SK-N-SH treated with all-trans-retinoic acid at 6 μM for 48 hours (cell line): ENCODE measurements around the gene MAP1S.

Experiments used
- ATAC-seq: fragments of 200-7000 bp; cut with Tn5 transposase; 3 replicates; pipeline ENCODE4 v1.9.1; 2020; ENCODE audit warnings: mild to moderate bottlenecking, moderate library complexity
- ARNTL ChIP-seq: fragments of 450-650 bp; formaldehyde crosslinking; IDR thresholded peaks from 2 replicates; pipeline ENCODE4 v1.5.0; 2020; ENCODE audit warnings: low read depth, mild to moderate bottlenecking, moderate library complexity, borderline replicate concordance
- BACH2 ChIP-seq: fragments of 250-450 bp; sonication (Bioruptor Pico); IDR thresholded peaks from 2 replicates; pipeline ENCODE4 v1.9.0; 2021; ENCODE audit warnings: mild to moderate bottlenecking, borderline replicate concordance
- CREB5 ChIP-seq: fragments of 250-450 bp; sonication (Bioruptor Pico); IDR thresholded peaks from 2 replicates; pipeline ENCODE4 v1.5.1; 2020; ENCODE audit warnings: low read depth, mild to moderate bottlenecking, moderate library complexity
- CSDC2 ChIP-seq: fragments of 250-450 bp; sonication (Bioruptor Pico); IDR thresholded peaks from 2 replicates; pipeline ENCODE4 v1.5.0; 2020; ENCODE audit warnings: mild to moderate bottlenecking, moderate library complexity
- ESRRG ChIP-seq: fragments of 250-450 bp; sonication (Bioruptor Pico); IDR thresholded peaks from 2 replicates; pipeline ENCODE4 v1.6.1; 2021; ENCODE audit warnings: mild to moderate bottlenecking
- GLIS3 ChIP-seq: fragments of 250-450 bp; sonication (Bioruptor Pico); IDR thresholded peaks from 2 replicates; pipeline ENCODE4 v1.5.0; 2020; ENCODE audit warnings: mild to moderate bottlenecking, moderate library complexity
- ISL1 ChIP-seq: fragments of 250-450 bp; sonication (Bioruptor Pico); IDR thresholded peaks from 2 replicates; pipeline ENCODE4 v2.1.2; 2022; ENCODE audit warnings: mild to moderate bottlenecking, moderate library complexity
- OSR1 ChIP-seq: fragments of 250-450 bp; sonication (Bioruptor Pico); IDR thresholded peaks from 2 replicates; pipeline ENCODE4 v1.8.0; 2022; ENCODE audit warnings: moderate library complexity, mild to moderate bottlenecking, inconsistent platforms
- PATZ1 ChIP-seq: fragments of 250-450 bp; sonication (Bioruptor Pico); IDR thresholded peaks from 2 replicates; pipeline ENCODE4 v1.8.0; 2020; ENCODE audit warnings: mild to moderate bottlenecking, moderate library complexity, borderline replicate concordance
- PPARA ChIP-seq: fragments of 250-450 bp; sonication (Bioruptor Pico); IDR thresholded peaks from 2 replicates; pipeline ENCODE4 v1.5.0; 2020; ENCODE audit warnings: mild to moderate bottlenecking, borderline replicate concordance
- RARB ChIP-seq: fragments of 250-450 bp; sonication (Bioruptor Pico); IDR thresholded peaks from 2 replicates; pipeline ENCODE4 v1.8.0; 2021; ENCODE audit warnings: mild to moderate bottlenecking, moderate library complexity
- SNAI2 ChIP-seq: fragments of 250-450 bp; sonication (Bioruptor Pico); IDR thresholded peaks from 2 replicates; pipeline ENCODE4 v1.5.0; 2020; ENCODE audit warnings: mild to moderate bottlenecking, moderate library complexity
- TSHZ2 ChIP-seq: fragments of 250-450 bp; sonication (Bioruptor Pico); IDR thresholded peaks from 2 replicates; pipeline ENCODE4 v1.5.0; 2020; ENCODE audit warnings: mild to moderate bottlenecking, moderate library complexity
- ZC3H10 ChIP-seq: fragments of 250-450 bp; sonication (Bioruptor Pico); IDR thresholded peaks from 2 replicates; pipeline ENCODE4 v1.5.1; 2021; ENCODE audit warnings: mild to moderate bottlenecking, moderate library complexity
- ZFP3 ChIP-seq: fragments of 250-450 bp; sonication (Bioruptor Pico); IDR thresholded peaks from 2 replicates; pipeline ENCODE4 v1.5.0; 2020; ENCODE audit warnings: mild to moderate bottlenecking, moderate library complexity
- ZFP30 ChIP-seq: fragments of 450-650 bp; formaldehyde crosslinking; IDR thresholded peaks from 2 replicates; pipeline ENCODE4 v1.5.0; 2022; ENCODE audit warnings: mild to moderate bottlenecking, moderate library complexity
- ZNF565 ChIP-seq: fragments of 450-650 bp; formaldehyde crosslinking; conservative IDR thresholded peaks from 2 replicates; pipeline ENCODE4 v1.5.0; 2020; ENCODE audit warnings: low read depth, mild to moderate bottlenecking, moderate library complexity
- ZNF8 ChIP-seq: fragments of 450-650 bp; formaldehyde crosslinking; IDR thresholded peaks from 2 replicates; pipeline ENCODE4 v1.5.0; 2020; ENCODE audit warnings: mild to moderate bottlenecking, moderate library complexity
- TF ChIP-seq, protein P1 (sequence below): fragments of 250-450 bp; sonication (Bioruptor Pico); IDR thresholded peaks from 2 replicates; pipeline ENCODE4 v1.5.1; 2021; ENCODE audit warnings: mild to moderate bottlenecking, moderate library complexity
- TF ChIP-seq, protein P2 (sequence below): fragments of 250-450 bp; sonication (Bioruptor Pico); IDR thresholded peaks from 2 replicates; pipeline ENCODE4 v1.8.0; 2021; ENCODE audit warnings: low read depth, mild to moderate bottlenecking, moderate library complexity, borderline replicate concordance

Gene MAP1S

DNA sequence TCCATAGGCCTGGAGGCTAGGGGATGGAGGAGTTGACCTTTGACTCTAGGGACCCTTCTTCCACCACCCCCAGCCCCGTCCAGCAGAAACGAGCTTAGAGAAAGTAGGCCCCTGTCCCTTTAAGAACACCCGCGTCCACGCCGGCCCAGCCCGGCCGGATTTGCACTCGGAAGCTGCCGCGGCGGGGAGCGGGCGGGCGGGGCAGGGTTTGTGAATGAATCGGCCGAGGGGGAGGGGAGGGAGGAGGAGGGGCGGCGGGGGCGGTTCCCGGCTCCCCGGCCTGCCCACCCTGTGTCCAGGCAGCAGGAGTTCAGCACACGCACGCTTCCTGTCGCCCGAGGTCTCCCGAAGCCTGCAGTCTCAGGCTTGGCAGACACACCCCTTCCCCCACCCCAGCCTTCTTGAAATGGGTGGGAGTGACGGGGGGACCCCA lies 32.7 kb upstream of the MAP1S start (continued):
- TF ChIP-seq CSDC2 (CRISPR knock-in tag) (no peak), ZC3H10 (CRISPR knock-in tag) (no peak)

DNA sequence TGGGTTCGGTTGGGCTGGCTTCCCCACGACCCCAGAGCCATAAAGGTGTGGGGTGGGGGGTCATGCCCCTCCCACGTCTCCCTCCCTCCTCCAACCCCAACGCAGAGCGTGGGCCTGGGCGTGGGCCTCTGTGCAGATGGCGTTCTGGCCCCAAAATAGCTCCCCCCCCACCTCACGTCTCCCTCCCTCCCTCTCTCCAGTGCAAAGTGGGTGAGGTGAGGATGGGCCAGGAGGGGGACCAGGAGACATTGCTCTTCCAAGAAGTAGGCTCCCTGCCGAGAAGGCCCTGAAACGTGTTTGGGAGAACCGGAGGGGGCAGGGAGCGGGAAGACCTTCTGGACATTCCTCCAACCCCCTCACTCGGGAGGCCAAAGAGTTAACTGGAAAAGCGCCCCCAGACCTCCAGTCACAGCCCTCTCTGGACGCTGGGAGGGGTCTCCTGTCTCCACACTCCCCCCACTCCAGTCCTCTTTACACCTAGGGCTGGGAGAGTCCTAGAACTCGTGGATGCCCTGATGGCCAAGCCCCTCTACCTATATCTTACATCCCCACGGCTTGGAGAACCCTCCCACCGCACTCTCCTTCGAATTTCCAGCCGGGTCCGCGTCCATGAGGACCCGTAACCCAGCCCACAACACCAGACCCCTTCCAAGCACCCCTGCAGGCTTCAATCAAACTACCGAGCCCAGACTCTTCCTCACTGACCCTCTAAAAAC lies 32.0 kb upstream of the MAP1S start:
- TF ChIP-seq, protein P1, sequence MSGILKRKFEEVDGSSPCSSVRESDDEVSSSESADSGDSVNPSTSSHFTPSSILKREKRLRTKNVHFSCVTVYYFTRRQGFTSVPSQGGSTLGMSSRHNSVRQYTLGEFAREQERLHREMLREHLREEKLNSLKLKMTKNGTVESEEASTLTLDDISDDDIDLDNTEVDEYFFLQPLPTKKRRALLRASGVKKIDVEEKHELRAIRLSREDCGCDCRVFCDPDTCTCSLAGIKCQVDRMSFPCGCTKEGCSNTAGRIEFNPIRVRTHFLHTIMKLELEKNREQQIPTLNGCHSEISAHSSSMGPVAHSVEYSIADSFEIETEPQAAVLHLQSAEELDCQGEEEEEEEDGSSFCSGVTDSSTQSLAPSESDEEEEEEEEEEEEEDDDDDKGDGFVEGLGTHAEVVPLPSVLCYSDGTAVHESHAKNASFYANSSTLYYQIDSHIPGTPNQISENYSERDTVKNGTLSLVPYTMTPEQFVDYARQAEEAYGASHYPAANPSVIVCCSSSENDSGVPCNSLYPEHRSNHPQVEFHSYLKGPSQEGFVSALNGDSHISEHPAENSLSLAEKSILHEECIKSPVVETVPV (CRISPR knock-in tag) = no peak
- no peak for TF ChIP-seq ZNF8 (CRISPR knock-in tag)
- no peak for TF ChIP-seq ISL1 (CRISPR knock-in tag)
- no peak for TF ChIP-seq SNAI2 (CRISPR knock-in tag)
- TF ChIP-seq ESRRG (CRISPR knock-in tag) = no peak
- ATAC-seq = no peak

GRCh38 chr19:17687857-17688784 lies 31.2 kb upstream of the MAP1S start, which contains the start of gene UNC13A:
TSS of gene UNC13A (minus strand) at chr19:17688354. CDS start at chr19:17688199, 155 bp downstream.
- ATAC-seq = peak; percentile 94
- TF ChIP-seq GLIS3 (CRISPR knock-in tag) = no peak
- no peak for TF ChIP-seq PATZ1 (CRISPR knock-in tag)
- 0 out of 2 replicates have a peak, but pooled peaks have one; percentile 36 for TF ChIP-seq ZFP3
- TF ChIP-seq BACH2 (CRISPR knock-in tag) = no peak
- TF ChIP-seq OSR1 (CRISPR knock-in tag) = no peak

GRCh38 chr19:17688853-17689595 lies 30.3 kb upstream of the MAP1S start:
- TF ChIP-seq GLIS3 (CRISPR knock-in tag) = no peak
- TF ChIP-seq ZFP3 = peak; percentile 68; the same call in 1 of the 2 replicates
- no peak for TF ChIP-seq OSR1 (CRISPR knock-in tag)
- no peak for TF ChIP-seq CREB5 (CRISPR knock-in tag)
- ATAC-seq = no peak; the same call in 2 of the 3 replicates

GRCh38 chr19:17692566-17692965 lies 26.7 kb upstream of the MAP1S start:
- no peak for TF ChIP-seq PPARA (CRISPR knock-in tag)
- TF ChIP-seq ZNF565 = no peak
- TF ChIP-seq ZFP3 = no peak
- TF ChIP-seq, all 23 proteins: peak for 0
- ATAC-seq = no peak

- TF ChIP-seq ZNF8 (CRISPR knock-in tag) (no peak), GLIS3 (CRISPR knock-in tag) (no peak), PPARA (CRISPR knock-in tag) (no peak), ESRRG (CRISPR knock-in tag) (no peak), ZNF565 (no peak), ZC3H10 (CRISPR knock-in tag) (no peak), CSDC2 (CRISPR knock-in tag) (no peak), ZFP30 (CRISPR knock-in tag) (no peak), BACH2 (CRISPR knock-in tag) (no peak), TSHZ2 (CRISPR knock-in tag) (no peak), RARB (no peak), OSR1 (CRISPR knock-in tag) (no peak), ARNTL (no peak)
- TF ChIP-seq, protein P2, sequence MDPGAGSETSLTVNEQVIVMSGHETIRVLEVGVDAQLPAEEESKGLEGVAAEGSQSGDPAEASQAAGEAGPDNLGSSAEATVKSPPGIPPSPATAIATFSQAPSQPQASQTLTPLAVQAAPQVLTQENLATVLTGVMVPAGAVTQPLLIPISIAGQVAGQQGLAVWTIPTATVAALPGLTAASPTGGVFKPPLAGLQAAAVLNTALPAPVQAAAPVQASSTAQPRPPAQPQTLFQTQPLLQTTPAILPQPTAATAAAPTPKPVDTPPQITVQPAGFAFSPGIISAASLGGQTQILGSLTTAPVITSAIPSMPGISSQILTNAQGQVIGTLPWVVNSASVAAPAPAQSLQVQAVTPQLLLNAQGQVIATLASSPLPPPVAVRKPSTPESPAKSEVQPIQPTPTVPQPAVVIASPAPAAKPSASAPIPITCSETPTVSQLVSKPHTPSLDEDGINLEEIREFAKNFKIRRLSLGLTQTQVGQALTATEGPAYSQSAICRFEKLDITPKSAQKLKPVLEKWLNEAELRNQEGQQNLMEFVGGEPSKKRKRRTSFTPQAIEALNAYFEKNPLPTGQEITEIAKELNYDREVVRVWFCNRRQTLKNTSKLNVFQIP (CRISPR knock-in tag) = no peak
- no peak for ATAC-seq
Measured at GRCh38 chr19:17695198-17695597, 24.1 kb upstream of the MAP1S start.
